Measurements from ENCODE around the gene CREB3L1. TPM values are rescaled to one million over a fixed set of nuclear protein-coding genes. Genes with fewer than 3 reads are reported as not detected.
A peak's percentile ranks its signal among the peaks of the same experiment; 100 is the strongest.

CREB3L1 gene
- total RNA-seq, 1 donor from 2014 or later = 11.4 TPM

DNA sequence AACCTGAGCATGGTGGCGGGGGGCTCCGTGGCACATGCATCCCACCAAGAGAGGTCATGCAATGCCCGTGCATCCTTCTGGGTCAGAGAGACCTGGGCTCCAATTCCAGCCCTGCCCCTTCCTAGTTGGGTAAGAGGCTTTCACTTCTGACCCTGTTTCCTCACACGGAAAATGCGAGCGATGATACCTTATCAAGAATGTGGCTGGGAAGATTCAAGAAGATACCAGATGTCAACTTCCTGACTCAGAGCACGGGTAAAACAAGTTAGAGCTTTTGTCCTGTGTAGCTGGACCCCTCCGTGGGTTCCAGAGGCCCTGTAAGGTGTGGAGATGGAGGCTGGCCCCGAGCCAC is 61.1 kb downstream of the CREB3L1 start:
- H3K4me3 ChIP-seq = peak overlapping the region in 1 of 2 donors; percentile 30
- intact Hi-C loops (cut with DNase I) = no loop called here
- no peak overlapping the region for H3K27ac ChIP-seq
- no peak for DNase-seq (ENCODE audit: low spot score in 2 of 2)
- no peaks in the 10 kb centered on the region for H3K4me1 ChIP-seq
- TF ChIP-seq, protein P1, sequence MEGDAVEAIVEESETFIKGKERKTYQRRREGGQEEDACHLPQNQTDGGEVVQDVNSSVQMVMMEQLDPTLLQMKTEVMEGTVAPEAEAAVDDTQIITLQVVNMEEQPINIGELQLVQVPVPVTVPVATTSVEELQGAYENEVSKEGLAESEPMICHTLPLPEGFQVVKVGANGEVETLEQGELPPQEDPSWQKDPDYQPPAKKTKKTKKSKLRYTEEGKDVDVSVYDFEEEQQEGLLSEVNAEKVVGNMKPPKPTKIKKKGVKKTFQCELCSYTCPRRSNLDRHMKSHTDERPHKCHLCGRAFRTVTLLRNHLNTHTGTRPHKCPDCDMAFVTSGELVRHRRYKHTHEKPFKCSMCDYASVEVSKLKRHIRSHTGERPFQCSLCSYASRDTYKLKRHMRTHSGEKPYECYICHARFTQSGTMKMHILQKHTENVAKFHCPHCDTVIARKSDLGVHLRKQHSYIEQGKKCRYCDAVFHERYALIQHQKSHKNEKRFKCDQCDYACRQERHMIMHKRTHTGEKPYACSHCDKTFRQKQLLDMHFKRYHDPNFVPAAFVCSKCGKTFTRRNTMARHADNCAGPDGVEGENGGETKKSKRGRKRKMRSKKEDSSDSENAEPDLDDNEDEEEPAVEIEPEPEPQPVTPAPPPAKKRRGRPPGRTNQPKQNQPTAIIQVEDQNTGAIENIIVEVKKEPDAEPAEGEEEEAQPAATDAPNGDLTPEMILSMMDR (IDR thresholded peaks at IDR 0.05) = no peak
- H3K36me3 ChIP-seq = no peaks in the 10 kb centered on the region
- peaks cover 3% of the 10 kb centered on the region for H3K27me3 ChIP-seq
- no peaks in the 10 kb centered on the region for H3K9me3 ChIP-seq

DNA sequence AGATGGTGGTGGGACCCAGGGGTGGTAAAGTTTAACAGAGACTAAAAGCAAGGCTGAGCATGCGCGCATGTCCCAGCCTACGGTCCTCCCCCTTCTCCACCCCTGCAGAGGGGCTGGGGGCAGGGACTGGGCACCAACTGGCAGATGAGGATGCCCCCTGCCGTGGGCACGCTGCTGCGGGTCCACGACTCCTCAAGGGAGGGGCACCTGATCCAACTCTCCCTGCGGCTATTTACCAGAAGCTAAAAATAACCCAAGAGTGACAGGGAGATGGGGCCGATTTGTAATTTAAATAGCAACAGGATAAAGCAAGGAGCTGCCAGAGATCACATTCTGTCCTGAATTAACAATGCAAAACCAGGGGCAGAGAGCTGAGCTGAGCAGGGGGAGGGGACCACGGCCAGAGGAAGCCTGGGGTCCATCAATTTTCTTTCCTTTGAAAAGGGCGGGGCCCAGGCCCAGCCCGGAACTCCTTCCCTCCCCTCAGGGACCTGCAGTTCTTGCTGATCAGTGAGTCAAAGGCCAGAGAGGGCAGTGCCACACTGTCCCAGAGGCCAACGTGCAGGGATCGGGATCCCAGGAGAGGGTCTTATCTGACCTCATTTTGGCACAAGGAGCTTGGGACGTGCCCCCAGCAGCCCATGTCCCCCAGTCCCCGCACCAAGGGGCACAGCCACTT is 61.7 kb downstream of the CREB3L1 start:
- peak overlapping the region in 1 of 2 donors; percentile 30 for H3K4me3 ChIP-seq
- no peaks in the 10 kb centered on the region for H3K27me3 ChIP-seq
- no peak for DNase-seq (ENCODE audit: low spot score in 2 of 2)
- TF ChIP-seq, protein P1 (IDR thresholded peaks at IDR 0.05) = no peak
- no peaks in the 10 kb centered on the region for H3K36me3 ChIP-seq
- H3K27ac ChIP-seq = no peak overlapping the region
- intact Hi-C loops (cut with DNase I) = no loop called here
- no peaks in the 10 kb centered on the region for H3K4me1 ChIP-seq
- no peaks in the 10 kb centered on the region for H3K9me3 ChIP-seq

DNA sequence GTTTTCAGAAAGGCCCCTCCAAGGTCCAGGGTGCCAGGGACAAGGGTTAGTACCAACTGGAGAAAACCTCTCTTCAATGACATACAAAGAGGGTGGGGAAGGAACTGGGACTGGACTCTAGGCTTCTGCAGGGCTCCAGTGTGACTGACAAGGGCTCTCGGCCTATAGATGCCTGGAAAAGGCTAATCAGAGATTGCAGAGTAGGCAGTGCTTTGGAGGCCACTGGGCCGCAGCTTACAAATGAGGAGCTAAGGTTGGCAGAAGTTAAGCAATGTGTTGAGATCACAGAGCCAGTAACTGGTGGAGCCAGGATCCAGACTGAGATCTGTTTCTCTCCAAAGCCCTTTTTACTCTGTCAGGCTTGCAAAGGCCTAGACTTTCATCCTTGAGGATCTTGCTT is 62.4 kb downstream of the CREB3L1 start:
- Histone ChIP-seq H3K27me3 (no peaks in the 10 kb centered on the region), H3K27ac (no peak overlapping the region), H3K36me3 (no peaks in the 10 kb centered on the region), H3K9me3 (no peaks in the 10 kb centered on the region), H3K4me1 (no peaks in the 10 kb centered on the region), H3K4me3 (no peak overlapping the region)
- intact Hi-C loops (cut with DNase I) = no loop called here
- TF ChIP-seq, protein P1 (IDR thresholded peaks at IDR 0.05) = no peak
- DNase-seq (ENCODE audit: low spot score in 2 of 2) = no peak

DNA sequence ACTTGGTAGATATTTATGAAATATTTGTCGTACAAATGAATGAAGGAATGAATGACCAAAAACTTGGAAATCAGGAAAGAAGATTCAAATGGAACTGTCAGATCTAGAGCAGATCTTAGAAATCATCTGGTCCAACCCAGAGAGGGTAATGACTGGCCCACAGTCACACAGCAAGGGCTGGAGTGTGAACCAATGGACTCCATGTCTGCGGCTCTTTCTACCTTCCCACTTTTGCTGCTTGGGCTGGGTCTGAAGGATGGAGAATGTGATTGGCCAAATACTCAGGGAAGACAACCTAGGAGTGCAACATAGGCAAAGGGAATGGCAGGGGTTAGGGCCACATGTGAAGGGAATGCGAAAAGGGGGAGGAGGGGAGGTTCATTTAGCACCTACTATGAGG is 64.0 kb downstream of the CREB3L1 start:
- H3K27ac ChIP-seq = no peak overlapping the region
- no peaks in the 10 kb centered on the region for H3K4me1 ChIP-seq
- H3K36me3 ChIP-seq = no peaks in the 10 kb centered on the region
- no peaks in the 10 kb centered on the region for H3K9me3 ChIP-seq
- TF ChIP-seq, protein P1 (IDR thresholded peaks at IDR 0.05) = no peak
- no peaks in the 10 kb centered on the region for H3K27me3 ChIP-seq
- intact Hi-C loops (cut with DNase I) = no loop called here
- H3K4me3 ChIP-seq = no peak overlapping the region
- no peak for DNase-seq (ENCODE audit: low spot score in 2 of 2)

DNA sequence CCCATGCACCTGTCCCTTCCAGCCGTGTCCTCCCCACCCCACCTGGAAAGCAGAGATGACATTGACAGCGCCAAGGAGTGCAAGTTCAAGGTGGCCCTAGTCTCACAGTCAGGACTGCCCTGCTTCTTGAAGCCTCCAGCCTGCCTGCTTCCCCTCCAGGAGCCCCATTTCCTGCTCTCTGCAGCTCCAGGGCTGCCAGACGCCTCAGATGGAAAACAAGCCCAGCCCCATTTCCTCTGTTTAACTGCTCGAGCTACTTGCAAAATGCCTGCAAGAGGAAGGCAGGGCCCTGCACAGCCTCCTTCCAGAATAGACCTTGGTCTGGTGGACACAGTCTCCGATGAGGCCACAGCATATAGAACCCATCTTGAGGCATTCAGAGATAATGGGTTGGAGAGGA is 64.8 kb downstream of the CREB3L1 start:
- intact Hi-C loops (cut with DNase I) = no loop called here
- DNase-seq (ENCODE audit: low spot score in 2 of 2) = no peak
- TF ChIP-seq, protein P1 (IDR thresholded peaks at IDR 0.05) = no peak
- Histone ChIP-seq H3K4me3 (no peak overlapping the region), H3K36me3 (no peaks in the 10 kb centered on the region), H3K27ac (no peak overlapping the region), H3K27me3 (no peaks in the 10 kb centered on the region), H3K9me3 (no peaks in the 10 kb centered on the region), H3K4me1 (peaks cover 0 to 3% of the 10 kb centered on the region in 2 donors)

DNA sequence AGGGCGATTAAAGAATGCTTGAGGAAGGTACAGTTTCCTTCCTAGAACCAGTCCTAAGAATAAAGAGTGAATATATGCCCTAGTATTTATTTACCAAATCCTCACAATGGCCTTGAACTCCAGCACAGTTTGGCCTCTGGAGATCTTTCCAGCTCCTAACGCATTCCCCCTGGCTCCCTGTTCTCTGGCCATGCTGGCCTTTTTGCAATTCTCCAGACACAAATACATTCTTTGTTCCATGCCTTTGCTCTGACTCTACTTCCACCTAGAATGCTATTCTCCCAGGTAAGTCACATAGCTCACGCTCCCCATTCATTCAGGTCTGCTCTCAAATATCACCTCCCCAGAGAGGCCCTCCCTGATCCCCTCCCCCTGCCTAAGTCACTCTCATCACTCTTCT is 66.1 kb downstream of the CREB3L1 start:
- H3K4me1 ChIP-seq = peaks cover 4 to 7% of the 10 kb centered on the region in 2 donors
- no peaks in the 10 kb centered on the region for H3K36me3 ChIP-seq
- no peaks in the 10 kb centered on the region for H3K9me3 ChIP-seq
- DNase-seq (ENCODE audit: low spot score in 2 of 2) = no peak
- TF ChIP-seq, protein P1 (IDR thresholded peaks at IDR 0.05) = no peak
- H3K27ac ChIP-seq = no peak overlapping the region
- no peak overlapping the region for H3K4me3 ChIP-seq
- intact Hi-C loops (cut with DNase I) = no loop called here
- H3K27me3 ChIP-seq = no peaks in the 10 kb centered on the region
